ENCODE results near the gene CCDC124.

Gene CCDC124

DNA sequence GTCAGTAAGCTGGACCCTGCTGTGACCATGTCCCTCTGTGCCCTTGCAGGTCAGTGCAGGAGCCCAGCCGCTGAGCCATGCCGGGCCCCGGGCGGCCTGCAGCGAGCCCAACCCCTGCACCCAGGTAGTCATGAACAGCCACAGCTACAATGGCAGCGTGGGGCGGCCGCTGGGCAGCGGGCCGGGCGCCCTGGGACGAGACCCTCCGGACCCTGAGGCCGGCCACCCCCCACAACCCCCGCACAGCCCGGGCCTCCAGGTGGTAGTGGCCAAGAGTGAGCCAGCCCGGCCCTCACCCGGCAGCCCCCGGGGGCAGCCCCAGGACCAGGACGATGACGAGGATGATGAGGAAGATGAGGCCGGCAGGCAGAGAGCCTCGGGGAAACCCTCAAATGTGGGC lies 40.9 kb downstream of the CCDC124 start:
- no peak for DNase-seq (ENCODE audit: extremely low spot score)
- ChIA-PET CTCF (no interaction called here), POLR2A (no interaction called here)
- no peak for TF ChIP-seq NFRKB (IDR thresholded peaks at IDR 0.05)
- no peak for TF ChIP-seq PKNOX1 (IDR thresholded peaks at IDR 0.05)
- TF ChIP-seq L3MBTL2 (conservative IDR thresholded peaks at IDR 0.05) = no peak
- TF ChIP-seq ZNF384 (IDR thresholded peaks at IDR 0.05) = no peak
- TF ChIP-seq SUZ12 (IDR thresholded peaks at IDR 0.05) = no peak
- TF ChIP-seq LEF1 (IDR thresholded peaks at IDR 0.05; ENCODE audit: borderline replicate concordance) = no peak
- no peak for TF ChIP-seq HDGF (IDR thresholded peaks at IDR 0.05; ENCODE audit: borderline replicate concordance)
- TF ChIP-seq ARNT (IDR thresholded peaks at IDR 0.05) = no peak
- TF ChIP-seq BHLHE40 (IDR thresholded peaks at IDR 0.05; ENCODE audit: borderline replicate concordance) = no peak
- no peak for TF ChIP-seq FOXM1 (IDR thresholded peaks at IDR 0.05; ENCODE audit: borderline replicate concordance)
- no peak for TF ChIP-seq TARDBP (IDR thresholded peaks at IDR 0.05)
- TF ChIP-seq FOXK2 (IDR thresholded peaks at IDR 0.05) = no peak
- no peak for TF ChIP-seq CTBP1 (IDR thresholded peaks at IDR 0.05; ENCODE audit: borderline replicate concordance)
- TF ChIP-seq ELF4 (IDR thresholded peaks at IDR 0.05) = no peak
- TF ChIP-seq SP1 (IDR thresholded peaks at IDR 0.05) = no peak

DNA sequence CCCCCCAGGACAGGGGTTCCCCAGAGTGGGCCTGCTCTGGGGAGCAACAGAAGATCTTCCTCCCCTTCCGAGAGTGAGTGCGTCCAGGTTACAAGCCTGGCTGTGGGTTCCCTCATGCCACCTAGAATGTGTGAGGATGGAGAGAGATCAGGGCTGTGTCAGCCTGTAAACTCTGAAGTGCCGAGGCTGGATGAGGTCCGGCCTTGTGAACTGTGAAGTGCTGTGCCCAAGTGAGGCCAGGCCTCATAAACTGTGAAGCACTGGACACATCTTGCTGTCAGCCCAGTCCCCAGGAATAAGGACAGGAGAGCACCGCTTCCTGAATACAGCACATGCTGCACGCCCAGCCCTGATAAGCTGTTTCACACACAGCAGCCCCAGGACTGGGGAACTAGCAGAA lies 41.7 kb downstream of the CCDC124 start:
- no peak for DNase-seq (ENCODE audit: extremely low spot score)
- CTCF ChIA-PET = interaction anchor here (0.7 kb wide), 1 partner anchor 13 kb away, joined by 4 read pairs; no protein-coding TSS in a partner anchor
- TF ChIP-seq LEF1 (IDR thresholded peaks at IDR 0.05; ENCODE audit: borderline replicate concordance) (no peak), ARNT (IDR thresholded peaks at IDR 0.05) (no peak), FOXK2 (IDR thresholded peaks at IDR 0.05) (no peak), CTBP1 (IDR thresholded peaks at IDR 0.05; ENCODE audit: borderline replicate concordance) (no peak), TARDBP (IDR thresholded peaks at IDR 0.05) (no peak)
- POLR2A ChIA-PET = interaction anchor here (0.6 kb wide), 1 partner anchor 487 kb away, joined by 3 read pairs; no protein-coding TSS in a partner anchor

DNA sequence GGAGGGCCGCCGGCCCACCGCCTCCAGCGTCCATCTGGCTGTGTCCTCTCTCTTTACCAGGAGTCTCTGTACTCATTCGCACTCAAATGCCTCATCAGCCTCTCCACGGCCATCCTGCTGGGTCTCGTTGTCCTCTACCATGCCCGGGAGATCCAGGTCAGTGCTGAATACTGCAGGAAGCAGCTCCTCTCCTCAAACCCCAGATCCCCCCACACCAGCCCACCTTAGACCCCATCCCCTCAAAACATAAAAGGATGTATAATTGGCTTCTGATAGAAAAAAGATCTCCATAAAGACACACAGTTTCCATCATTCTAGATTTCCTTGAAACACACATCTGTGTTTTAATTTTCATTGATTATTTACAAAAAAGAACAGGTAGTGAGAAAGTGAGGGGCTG lies 42.2 kb downstream of the CCDC124 start:
- POLR2A ChIA-PET = interaction anchor here (0.6 kb wide), 2 partner anchors 9 to 487 kb away, joined by 3 read pairs; no protein-coding TSS in a partner anchor
- no peak for DNase-seq (ENCODE audit: extremely low spot score)
- CTCF ChIA-PET = interaction anchor here (0.7 kb wide), 1 partner anchor 14 kb away, joined by 4 read pairs; no protein-coding TSS in a partner anchor
- TF ChIP-seq FOXK2 (IDR thresholded peaks at IDR 0.05) (no peak), ARNT (IDR thresholded peaks at IDR 0.05) (no peak), SUZ12 (IDR thresholded peaks at IDR 0.05) (no peak), NFRKB (IDR thresholded peaks at IDR 0.05) (no peak), SP1 (IDR thresholded peaks at IDR 0.05) (no peak), FOXA1 (IDR thresholded peaks at IDR 0.05) (no peak), CTBP1 (IDR thresholded peaks at IDR 0.05; ENCODE audit: borderline replicate concordance) (no peak), LEF1 (IDR thresholded peaks at IDR 0.05; ENCODE audit: borderline replicate concordance) (no peak), FOXM1 (IDR thresholded peaks at IDR 0.05; ENCODE audit: borderline replicate concordance) (no peak), HDGF (IDR thresholded peaks at IDR 0.05; ENCODE audit: borderline replicate concordance) (no peak)

DNA sequence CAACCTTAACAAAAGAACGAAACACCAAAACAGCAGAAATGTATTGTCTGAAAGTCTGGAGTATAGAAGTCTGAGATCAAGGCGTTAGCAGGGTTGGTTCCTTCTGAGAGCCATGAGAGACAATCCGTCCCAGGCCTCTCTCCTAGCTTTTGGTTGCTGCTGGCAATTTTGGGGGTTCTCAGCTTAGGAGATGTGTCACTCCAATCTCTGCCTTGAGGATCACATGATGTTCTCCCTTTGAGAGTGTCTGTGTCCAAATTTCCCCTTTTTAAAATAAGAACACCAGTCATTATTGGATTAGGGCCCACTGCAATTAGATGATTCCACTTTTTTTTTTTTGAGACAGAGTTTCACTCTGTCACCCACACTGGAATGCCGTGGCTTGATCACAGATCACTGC lies 44.2 kb downstream of the CCDC124 start:
- POLR2A ChIA-PET = no interaction called here

DNA sequence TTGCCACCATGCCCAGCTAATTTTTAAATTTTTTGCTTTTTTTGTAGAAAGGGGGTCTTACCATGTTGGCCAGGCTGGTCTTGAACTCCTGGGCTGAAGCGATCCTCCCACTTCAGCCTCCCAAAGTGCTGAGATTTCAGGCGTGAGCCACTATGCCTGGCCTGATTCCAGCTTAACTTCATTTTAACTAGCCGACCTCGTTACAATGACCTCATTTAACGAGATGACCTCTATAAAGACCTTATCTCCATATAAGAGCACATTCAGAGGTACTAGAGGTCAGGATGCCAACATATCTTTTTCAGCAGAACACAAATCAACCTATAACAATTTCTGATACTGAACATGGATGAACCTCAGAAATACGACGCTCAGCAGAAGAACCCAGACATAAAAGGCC lies 44.7 kb downstream of the CCDC124 start:
- TF ChIP-seq CTBP1 (IDR thresholded peaks at IDR 0.05; ENCODE audit: borderline replicate concordance) (no peak), ZNF384 (IDR thresholded peaks at IDR 0.05) (no peak), SUZ12 (IDR thresholded peaks at IDR 0.05) (no peak), HDGF (IDR thresholded peaks at IDR 0.05; ENCODE audit: borderline replicate concordance) (no peak), LEF1 (IDR thresholded peaks at IDR 0.05; ENCODE audit: borderline replicate concordance) (no peak), NFRKB (IDR thresholded peaks at IDR 0.05) (no peak), FOXM1 (IDR thresholded peaks at IDR 0.05; ENCODE audit: borderline replicate concordance) (no peak), FOXA1 (IDR thresholded peaks at IDR 0.05) (no peak)
- no peak for DNase-seq (ENCODE audit: extremely low spot score)
- ChIA-PET POLR2A (no interaction called here), CTCF (interaction anchor here (1.3 kb wide), 1 partner anchor 20 kb away, joined by 10 read pairs; no protein-coding TSS in a partner anchor)

More for the DNA sequence above, 44.2 kb downstream of the CCDC124 start:
- no peak for DNase-seq (ENCODE audit: extremely low spot score)
- TF ChIP-seq FOXA1 (IDR thresholded peaks at IDR 0.05) (no peak), LEF1 (IDR thresholded peaks at IDR 0.05; ENCODE audit: borderline replicate concordance) (no peak), L3MBTL2 (conservative IDR thresholded peaks at IDR 0.05) (no peak), HDGF (IDR thresholded peaks at IDR 0.05; ENCODE audit: borderline replicate concordance) (no peak), CTBP1 (IDR thresholded peaks at IDR 0.05; ENCODE audit: borderline replicate concordance) (no peak), ARNT (IDR thresholded peaks at IDR 0.05) (no peak), BHLHE40 (IDR thresholded peaks at IDR 0.05; ENCODE audit: borderline replicate concordance) (no peak), ELF4 (IDR thresholded peaks at IDR 0.05) (no peak), SUZ12 (IDR thresholded peaks at IDR 0.05) (no peak)
- CTCF ChIA-PET = interaction anchor here (0.6 to 1.3 kb wide), 2 partner anchors 21 to 84 kb away, joined by 4 to 10 read pairs; no protein-coding TSS in a partner anchor

DNA sequence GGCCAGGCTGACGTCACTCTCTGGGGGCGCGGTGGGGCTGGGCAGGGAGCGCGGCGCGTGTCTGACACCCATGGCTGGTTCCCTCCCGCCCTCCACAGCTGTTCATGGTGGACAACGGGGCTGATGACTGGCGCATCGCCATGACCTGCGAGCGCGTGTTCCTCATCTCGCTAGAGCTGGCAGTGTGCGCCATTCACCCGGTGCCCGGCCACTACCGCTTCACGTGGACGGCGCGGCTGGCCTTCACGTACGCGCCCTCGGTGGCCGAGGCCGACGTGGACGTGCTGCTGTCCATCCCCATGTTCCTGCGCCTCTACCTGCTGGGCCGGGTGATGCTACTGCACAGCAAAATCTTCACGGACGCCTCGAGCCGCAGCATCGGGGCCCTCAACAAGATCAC lies 48.8 kb downstream of the CCDC124 start:
- CTCF ChIA-PET = no interaction called here
- no peak for TF ChIP-seq ELF4 (IDR thresholded peaks at IDR 0.05)
- TF ChIP-seq FOXA1 (IDR thresholded peaks at IDR 0.05) = no peak
- no peak for TF ChIP-seq NFRKB (IDR thresholded peaks at IDR 0.05)
- no peak for TF ChIP-seq SUZ12 (IDR thresholded peaks at IDR 0.05)
- POLR2A ChIA-PET = no interaction called here
- no peak for DNase-seq (ENCODE audit: extremely low spot score)

DNA sequence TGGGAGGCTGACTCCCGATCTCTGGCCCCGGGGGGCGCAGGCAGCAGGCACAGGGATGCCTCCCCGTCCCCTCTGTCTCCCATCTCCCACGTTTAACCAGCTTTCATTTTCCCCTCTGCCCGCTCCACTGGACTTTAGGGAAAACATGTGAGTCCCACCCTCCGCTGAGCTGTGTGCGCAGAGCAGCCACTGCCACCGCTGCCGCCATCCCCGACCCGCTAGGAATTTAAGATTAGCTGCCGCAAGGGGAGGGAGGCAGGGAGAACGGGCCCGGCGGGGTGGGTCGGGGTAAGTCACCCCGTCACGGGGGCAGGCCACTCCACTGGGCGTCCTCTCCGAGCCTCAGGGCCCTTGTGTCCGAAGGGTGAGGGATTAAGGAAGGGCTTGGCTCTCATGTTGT lies 49.6 kb downstream of the CCDC124 start:
- ChIA-PET CTCF (interaction anchor here (0.7 kb wide), 1 partner anchor 484 kb away, joined by 3 read pairs; no protein-coding TSS in a partner anchor), POLR2A (no interaction called here)
- TF ChIP-seq BHLHE40 (IDR thresholded peaks at IDR 0.05; ENCODE audit: borderline replicate concordance) = no peak
- TF ChIP-seq CTBP1 (IDR thresholded peaks at IDR 0.05; ENCODE audit: borderline replicate concordance) = no peak
- no peak for TF ChIP-seq ELF4 (IDR thresholded peaks at IDR 0.05)
- TF ChIP-seq NFRKB (IDR thresholded peaks at IDR 0.05) = no peak
- TF ChIP-seq SP1 (IDR thresholded peaks at IDR 0.05) = no peak
- no peak for TF ChIP-seq SUZ12 (IDR thresholded peaks at IDR 0.05)
- TF ChIP-seq HDGF (IDR thresholded peaks at IDR 0.05; ENCODE audit: borderline replicate concordance) = no peak
- TF ChIP-seq FOXK2 (IDR thresholded peaks at IDR 0.05) = no peak
- no peak for TF ChIP-seq FOXM1 (IDR thresholded peaks at IDR 0.05; ENCODE audit: borderline replicate concordance)
- no peak for TF ChIP-seq ARNT (IDR thresholded peaks at IDR 0.05)
- TF ChIP-seq ZNF384 (IDR thresholded peaks at IDR 0.05) = no peak
- TF ChIP-seq PKNOX1 (IDR thresholded peaks at IDR 0.05) = no peak
- TF ChIP-seq FOXA1 (IDR thresholded peaks at IDR 0.05) = no peak
- no peak for TF ChIP-seq LEF1 (IDR thresholded peaks at IDR 0.05; ENCODE audit: borderline replicate concordance)
- DNase-seq (ENCODE audit: extremely low spot score) = no peak
